KMS-11 (cell line): Measurements from ENCODE around the gene CIAO2B.

Source experiments
- H2AFZ ChIP-seq: fragments of 200-600 bp; sonication (generic); 2 replicates; pipeline ENCODE4 v1.6.1; 2016; ENCODE audit warnings: antibody characterized with exemption, mixed run types, low read depth
- H3K27ac ChIP-seq: fragments of 200-600 bp; sonication (generic); 2 replicates; pipeline ENCODE4 v1.6.1; 2016; ENCODE audit warnings: mild to moderate bottlenecking, mixed run types
- H3K27me3 ChIP-seq: fragments of 200-600 bp; sonication (generic); 2 replicates; pipeline ENCODE4 v1.6.1; 2017; ENCODE audit warnings: mild to moderate bottlenecking, low read depth, mixed run types, moderate library complexity; ENCODE audit not compliant: insufficient read depth
- H3K36me3 ChIP-seq: fragments of 200-600 bp; sonication (generic); 2 replicates; pipeline ENCODE4 v1.6.1; 2017; ENCODE audit warnings: mild to moderate bottlenecking, mixed run types; ENCODE audit not compliant: insufficient read depth
- H3K4me1 ChIP-seq: fragments of 200-600 bp; sonication (generic); 2 replicates; pipeline ENCODE4 v1.6.1; 2016; ENCODE audit warnings: mild to moderate bottlenecking, low read depth, mixed run types; ENCODE audit not compliant: poor library complexity, severe bottlenecking
- H3K4me2 ChIP-seq: fragments of 200-600 bp; sonication (generic); 2 replicates; pipeline ENCODE4 v1.7.0; 2016; ENCODE audit warnings: mild to moderate bottlenecking, mixed run types
- H3K4me3 ChIP-seq: fragments of 200-600 bp; sonication (generic); IDR thresholded peaks from 2 replicates; pipeline ENCODE4 v1.6.1; 2017; ENCODE audit warnings: low read depth, low read length, mixed read lengths; ENCODE audit not compliant: insufficient read depth
- H3K79me2 ChIP-seq: fragments of 200-600 bp; sonication (generic); 2 replicates; pipeline ENCODE4 v1.6.1; 2016; ENCODE audit warnings: low read depth, mixed run types; ENCODE audit not compliant: insufficient read depth
- H3K9ac ChIP-seq: fragments of 200-600 bp; sonication (generic); 2 replicates; pipeline ENCODE4 v1.6.1; 2016; ENCODE audit warnings: mild to moderate bottlenecking, mixed run types
- H4K20me1 ChIP-seq: fragments of 200-600 bp; sonication (generic); 2 replicates; pipeline ENCODE4 v1.6.1; 2016; ENCODE audit warnings: mild to moderate bottlenecking, mixed run types; ENCODE audit not compliant: insufficient read depth
- TF ChIP-seq, protein P1 (sequence below): fragments of 200-600 bp; sonication (generic); conservative IDR thresholded peaks from 2 replicates; pipeline ENCODE4 v1.6.1; 2017; ENCODE audit warnings: low read depth, mild to moderate bottlenecking, antibody characterized with exemption, low read length, moderate library complexity, mixed read lengths

The CIAO2B gene

DNA sequence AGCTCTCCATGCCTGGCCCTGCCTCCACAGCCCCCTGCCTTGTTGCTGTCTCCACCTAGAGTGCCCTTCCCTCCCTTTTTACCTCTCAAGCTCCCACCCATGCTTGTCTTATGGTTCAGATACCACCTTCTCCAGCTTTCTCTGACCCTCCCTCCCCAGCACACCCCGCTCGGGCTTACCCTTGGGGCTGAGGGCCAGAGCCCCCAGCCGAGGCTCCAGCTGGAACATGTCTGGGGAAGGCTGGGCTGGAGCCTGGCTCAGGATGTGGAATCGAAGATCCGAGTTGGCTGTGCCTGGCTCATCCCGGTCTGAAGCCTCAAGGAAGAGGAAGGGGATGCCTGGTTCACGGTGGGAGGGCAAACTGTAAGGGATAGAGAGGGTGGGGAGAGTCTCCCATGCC, 19.2 kb downstream of the CIAO2B start:
- no peaks in the 10 kb centered on the region for H3K36me3 ChIP-seq
- no peak overlapping the region for H3K4me2 ChIP-seq
- TF ChIP-seq, protein P1, sequence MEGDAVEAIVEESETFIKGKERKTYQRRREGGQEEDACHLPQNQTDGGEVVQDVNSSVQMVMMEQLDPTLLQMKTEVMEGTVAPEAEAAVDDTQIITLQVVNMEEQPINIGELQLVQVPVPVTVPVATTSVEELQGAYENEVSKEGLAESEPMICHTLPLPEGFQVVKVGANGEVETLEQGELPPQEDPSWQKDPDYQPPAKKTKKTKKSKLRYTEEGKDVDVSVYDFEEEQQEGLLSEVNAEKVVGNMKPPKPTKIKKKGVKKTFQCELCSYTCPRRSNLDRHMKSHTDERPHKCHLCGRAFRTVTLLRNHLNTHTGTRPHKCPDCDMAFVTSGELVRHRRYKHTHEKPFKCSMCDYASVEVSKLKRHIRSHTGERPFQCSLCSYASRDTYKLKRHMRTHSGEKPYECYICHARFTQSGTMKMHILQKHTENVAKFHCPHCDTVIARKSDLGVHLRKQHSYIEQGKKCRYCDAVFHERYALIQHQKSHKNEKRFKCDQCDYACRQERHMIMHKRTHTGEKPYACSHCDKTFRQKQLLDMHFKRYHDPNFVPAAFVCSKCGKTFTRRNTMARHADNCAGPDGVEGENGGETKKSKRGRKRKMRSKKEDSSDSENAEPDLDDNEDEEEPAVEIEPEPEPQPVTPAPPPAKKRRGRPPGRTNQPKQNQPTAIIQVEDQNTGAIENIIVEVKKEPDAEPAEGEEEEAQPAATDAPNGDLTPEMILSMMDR, result no peak
- no peaks in the 10 kb centered on the region for H3K79me2 ChIP-seq
- H3K27ac ChIP-seq, result no peak overlapping the region
- peaks cover 7% of the 10 kb centered on the region; the same call in 1 of the 2 replicates for H3K27me3 ChIP-seq
- no peak overlapping the region for H3K4me3 ChIP-seq
- no peaks in the 10 kb centered on the region for H4K20me1 ChIP-seq
- H3K4me1 ChIP-seq, result no peaks in the 10 kb centered on the region
- no peak overlapping the region for H2AFZ ChIP-seq
- H3K9ac ChIP-seq, result no peak overlapping the region

DNA sequence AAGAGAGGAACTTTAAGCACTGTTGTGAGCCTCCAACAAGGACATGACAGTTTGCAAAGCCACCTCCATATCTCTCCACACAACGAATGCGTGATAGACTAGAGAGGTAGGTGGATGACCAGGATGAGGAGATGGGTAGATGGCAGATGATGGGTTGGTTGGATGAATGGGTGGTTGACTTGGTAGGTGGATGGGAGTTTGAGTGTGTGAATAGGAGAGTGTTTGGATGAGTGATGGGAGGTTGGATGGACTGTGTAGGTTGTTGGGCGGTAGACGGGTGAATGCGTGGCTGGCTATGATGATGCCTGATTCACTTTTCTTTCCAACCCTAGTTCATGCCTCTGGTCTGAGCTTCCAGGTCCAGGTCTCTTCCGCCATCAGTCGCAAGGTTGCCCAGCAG, 19.7 kb downstream of the CIAO2B start:
- Histone ChIP-seq H3K4me3 (no peak overlapping the region), H3K4me2 (no peak overlapping the region), H3K27ac (no peak overlapping the region), H3K27me3 (peaks cover 7% of the 10 kb centered on the region; the same call in 1 of the 2 replicates), H4K20me1 (no peaks in the 10 kb centered on the region), H3K79me2 (no peaks in the 10 kb centered on the region), H3K9ac (no peak overlapping the region), H3K36me3 (no peaks in the 10 kb centered on the region), H2AFZ (no peak overlapping the region), H3K4me1 (no peaks in the 10 kb centered on the region)
- TF ChIP-seq, protein P1, result no peak

DNA sequence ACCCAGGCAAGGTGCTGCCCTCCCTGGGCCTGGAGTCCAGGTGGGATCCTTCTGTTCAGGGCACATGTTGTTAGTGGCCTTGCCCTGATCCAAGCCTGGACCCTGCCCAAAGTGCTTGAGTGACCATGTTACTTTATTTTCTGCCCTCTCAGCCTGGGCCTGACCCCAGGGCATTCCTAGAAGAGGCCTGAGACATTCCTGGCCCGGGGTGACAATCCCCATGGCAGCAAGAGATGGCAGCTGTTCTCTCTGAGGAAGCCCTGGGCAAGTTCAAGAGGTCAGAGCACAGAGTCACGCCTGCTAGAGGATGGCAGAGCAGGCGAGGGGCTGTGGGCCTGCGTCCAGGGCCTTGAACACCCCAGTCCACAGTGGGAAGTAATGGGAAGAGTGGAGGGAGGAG, 20.5 kb downstream of the CIAO2B start:
- TF ChIP-seq, protein P1, result no peak
- Histone ChIP-seq H3K27me3 (peaks cover 7% of the 10 kb centered on the region; the same call in 1 of the 2 replicates), H3K27ac (no peak overlapping the region), H3K4me3 (no peak overlapping the region), H3K4me1 (no peaks in the 10 kb centered on the region), H3K79me2 (no peaks in the 10 kb centered on the region), H3K36me3 (no peaks in the 10 kb centered on the region), H3K4me2 (no peak overlapping the region), H3K9ac (no peak overlapping the region), H4K20me1 (no peaks in the 10 kb centered on the region), H2AFZ (no peak overlapping the region)

DNA sequence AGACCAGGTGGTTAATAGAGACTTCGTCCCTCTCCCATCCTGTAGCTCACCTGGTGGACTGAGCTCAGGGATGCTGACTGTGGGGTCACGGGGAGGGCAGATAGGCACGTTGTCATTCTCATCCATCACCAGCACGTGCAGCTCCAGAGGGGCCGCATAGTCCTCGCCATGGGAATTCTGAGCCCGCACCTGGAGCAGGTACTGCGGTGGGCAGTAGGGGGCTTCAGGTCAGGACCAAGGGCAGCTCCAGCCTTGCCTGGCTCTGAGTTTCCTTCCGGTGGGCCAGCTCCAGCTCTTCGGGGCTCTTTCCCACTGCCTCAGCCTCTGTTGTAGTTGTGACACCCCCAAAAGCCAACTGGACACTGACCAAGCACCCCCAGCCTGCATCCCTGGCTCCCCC, 21.1 kb downstream of the CIAO2B start:
- TF ChIP-seq, protein P1, result no peak
- no peaks in the 10 kb centered on the region for H3K79me2 ChIP-seq
- no peaks in the 10 kb centered on the region for H4K20me1 ChIP-seq

DNA sequence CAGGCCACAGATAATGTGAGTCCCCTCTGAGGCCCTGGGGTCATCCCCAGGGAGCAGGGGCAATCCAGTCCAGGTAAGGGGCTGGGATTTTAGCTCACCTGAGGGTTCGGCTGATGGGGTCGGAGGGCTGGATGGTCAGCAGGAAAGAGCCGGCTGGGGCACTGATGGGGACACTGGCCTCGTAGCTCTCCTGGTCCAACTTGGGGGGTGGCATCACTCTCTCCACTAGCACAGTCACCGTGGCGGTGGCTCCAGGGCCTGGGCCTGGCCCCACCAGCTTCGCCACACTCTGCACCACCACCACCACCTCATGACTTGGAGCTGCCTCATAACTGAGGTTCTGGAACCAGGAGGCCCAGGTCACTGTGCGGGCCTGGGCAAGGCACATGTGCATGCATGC, 22.4 kb downstream of the CIAO2B start:
- no peak overlapping the region for H3K4me2 ChIP-seq
- TF ChIP-seq, protein P1, result no peak
- no peaks in the 10 kb centered on the region for H3K4me1 ChIP-seq
- no peak overlapping the region for H2AFZ ChIP-seq
- no peaks in the 10 kb centered on the region for H3K36me3 ChIP-seq
- H4K20me1 ChIP-seq, result no peaks in the 10 kb centered on the region
- H3K27me3 ChIP-seq, result peaks cover 3% of the 10 kb centered on the region; the same call in 1 of the 2 replicates
- H3K79me2 ChIP-seq, result no peaks in the 10 kb centered on the region
- no peak overlapping the region for H3K27ac ChIP-seq
- H3K4me3 ChIP-seq, result no peak overlapping the region
- H3K9ac ChIP-seq, result no peak overlapping the region

More for the DNA sequence above, 21.1 kb downstream of the CIAO2B start:
- no peaks in the 10 kb centered on the region for H3K4me1 ChIP-seq
- peaks cover 7% of the 10 kb centered on the region; the same call in 1 of the 2 replicates for H3K27me3 ChIP-seq
- no peak overlapping the region for H3K4me2 ChIP-seq
- no peak overlapping the region for H3K9ac ChIP-seq
- H3K27ac ChIP-seq, result no peak overlapping the region
- no peaks in the 10 kb centered on the region for H3K36me3 ChIP-seq
- H3K4me3 ChIP-seq, result no peak overlapping the region
- no peak overlapping the region for H2AFZ ChIP-seq
